Sigmoid colon (tissue), 4 donors: Measurements from ENCODE around the gene HOPX.

Source experiments
- CTCF ChIP-seq, 4 experiments: fragments of 450-650 bp in 3 of 4; fragments of 200-600 bp in 1 of 4; IDR thresholded peaks; one replicate each; pipeline ENCODE4 v1.5.1; 2016 to 2019; ENCODE audit warnings: antibody characterized with exemption in 4 of 4, mild to moderate bottlenecking in 3 of 4, moderate library complexity in 2 of 4
- EP300 ChIP-seq, 4 donors: sonication (generic); formaldehyde crosslinking; IDR thresholded peaks; one replicate each; pipeline ENCODE4 v1.6.1; 2017; ENCODE audit warnings: antibody characterized with exemption in 4 of 4
- POLR2A ChIP-seq, 2 donors: fragments of 450-650 bp; IDR thresholded peaks; one replicate each; pipeline ENCODE4 v1.6.1; 2016; ENCODE audit warnings: antibody characterized with exemption in 2 of 2, mild to moderate bottlenecking in 2 of 2, moderate library complexity in 2 of 2

GRCh38 chr4:56657128-56657527 is 24.0 kb downstream of the HOPX start:
- TF ChIP-seq POLR2A (IDR thresholded peaks at IDR 0.05) (no peak), CTCF (IDR thresholded peaks at IDR 0.05) (no peak), EP300 (IDR thresholded peaks at IDR 0.05) (no peak)
